Hematopoietic multipotent progenitor cell treated with erythropoietin and hydrocortisone succinate and interleukin-3 and kit ligand, for 6 days (in vitro differentiated cells): Measurements from ENCODE around the gene CNNM4.

ENCODE experiments used
- DNase-seq: peaks from one replicate; pipeline ENCODE4 v3.0.0-alpha.2; 2015

The CNNM4 gene

DNA sequence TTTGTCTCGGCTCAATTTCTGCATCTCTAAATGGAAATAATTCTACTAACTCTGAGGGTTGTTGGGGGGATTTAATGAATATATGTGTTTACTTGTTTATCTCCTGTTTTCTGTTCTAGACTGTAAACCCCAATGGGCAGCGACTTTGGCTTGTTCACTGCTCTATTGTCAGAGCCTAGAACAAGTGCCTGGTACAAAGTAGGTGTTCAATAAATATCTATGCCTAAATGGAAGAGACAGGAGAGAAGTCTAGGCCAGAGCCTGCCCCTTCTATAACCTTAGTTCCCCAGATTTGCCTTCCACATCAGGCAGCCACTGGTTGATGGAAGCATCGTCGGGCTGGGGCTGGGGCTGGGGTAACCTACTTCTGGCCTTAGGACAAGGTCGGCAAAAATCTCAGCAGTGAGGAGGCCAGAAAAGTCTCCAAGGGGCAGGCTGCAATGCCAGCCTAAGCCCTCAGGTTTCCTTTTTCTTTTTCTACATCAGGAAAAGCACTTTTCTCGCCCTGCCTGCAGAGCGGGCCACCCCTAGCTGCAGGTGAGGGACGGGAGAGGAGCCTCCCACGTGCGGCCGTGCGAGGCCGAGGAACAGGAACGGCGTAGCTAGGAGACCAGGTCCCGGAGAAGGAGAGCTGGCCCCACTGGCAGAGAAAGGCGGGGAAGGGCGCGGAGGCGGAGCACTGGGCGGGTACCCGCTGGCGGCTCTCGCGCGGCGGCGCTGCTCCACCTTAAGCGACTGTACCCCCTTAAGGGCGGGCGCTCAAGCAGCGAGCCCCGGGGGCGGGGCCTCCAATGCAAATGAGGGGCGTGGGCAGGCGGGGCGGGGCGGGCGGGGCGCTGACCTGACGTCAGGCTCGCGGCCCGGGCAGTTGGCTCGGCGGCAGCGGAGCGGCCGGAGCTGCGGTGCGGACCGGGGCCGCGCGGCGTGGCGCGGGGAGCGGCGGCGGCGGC is at the start of gene CNNM4:
Gene CNNM4, plus strand, starts transcription at position 867 of the 950 bp plus-strand sequence. CDS start 98 bp downstream, outside the sequence.
- DNase-seq, result peak; percentile 95

DNA sequence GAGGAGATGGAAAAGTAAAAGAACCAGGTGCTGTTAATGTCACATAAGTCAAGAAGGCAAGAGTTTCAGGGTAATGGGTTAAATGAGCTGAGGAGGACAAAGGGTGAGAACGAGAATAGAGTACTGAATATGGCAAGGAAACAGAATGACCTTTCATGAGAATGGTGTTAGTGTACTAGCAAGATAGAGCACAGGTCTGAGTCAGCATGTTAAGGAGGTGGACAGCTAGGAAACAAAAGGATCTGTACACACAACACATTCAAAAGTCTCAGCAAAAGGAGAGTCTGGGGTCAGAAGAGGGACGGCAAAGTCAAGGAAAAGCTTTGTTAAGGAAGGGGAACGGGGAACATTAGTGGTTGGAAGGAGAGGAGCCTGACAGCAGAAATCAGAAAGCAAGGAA is 49.7 kb upstream of the CNNM4 start:
- no peak for DNase-seq

DNA sequence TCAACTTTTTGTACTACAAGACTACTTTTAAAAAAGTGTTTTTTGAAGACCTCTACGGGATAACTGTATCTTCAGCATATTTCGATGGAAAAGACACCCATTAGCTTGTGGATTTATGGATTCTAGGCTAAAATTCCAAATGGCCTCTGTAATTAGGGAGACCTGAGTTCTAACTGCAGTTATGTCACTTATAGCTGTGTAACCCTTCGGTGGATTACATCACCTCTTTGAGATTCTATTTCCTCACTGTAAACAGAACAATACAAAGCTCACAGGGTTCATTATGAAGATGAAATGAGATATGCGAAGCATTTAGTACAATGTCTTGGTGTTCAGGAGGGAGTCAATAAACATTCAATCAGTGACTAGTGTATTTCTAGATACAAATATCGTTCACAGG is 45.0 kb upstream of the CNNM4 start:
- DNase-seq, result no peak

DNA sequence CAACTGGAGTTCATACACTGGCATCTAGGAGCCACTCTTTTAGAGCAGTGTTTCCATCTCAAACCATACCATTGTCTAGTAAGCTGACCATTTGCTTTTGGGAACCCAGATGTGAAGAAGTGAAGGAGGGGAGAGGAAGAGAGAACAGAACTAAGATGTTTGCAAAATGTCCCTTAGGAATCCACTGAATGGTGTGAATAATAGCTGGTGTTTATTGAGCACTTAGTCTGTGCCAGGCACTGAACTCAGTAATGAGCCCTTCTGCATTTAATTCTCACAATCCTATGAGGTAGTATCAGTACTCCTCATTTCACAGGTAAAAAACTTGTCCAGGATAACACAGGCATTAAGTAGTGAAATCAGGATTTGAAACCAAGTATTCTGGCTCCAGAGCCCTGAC is 44.3 kb upstream of the CNNM4 start:
- DNase-seq, result no peak

DNA sequence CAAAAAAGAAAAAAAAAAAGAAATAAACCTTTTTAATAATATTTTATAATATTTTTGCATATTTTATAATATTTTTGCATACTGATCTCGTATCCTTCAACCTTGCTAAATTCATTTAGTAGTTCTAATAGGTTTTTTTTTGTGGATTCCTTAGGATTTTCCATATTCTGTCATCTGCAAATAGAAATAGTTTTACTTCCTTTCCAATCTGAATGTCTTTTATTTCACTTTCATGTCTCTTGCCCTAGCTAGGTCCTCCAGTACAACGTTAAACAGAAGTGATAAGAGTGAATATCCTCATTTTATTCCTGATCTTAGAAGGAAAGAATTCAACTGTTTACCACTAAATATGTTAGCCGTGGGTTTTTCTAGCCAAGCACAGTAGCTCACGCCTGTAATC is 34.6 kb upstream of the CNNM4 start:
- DNase-seq, result no peak

DNA sequence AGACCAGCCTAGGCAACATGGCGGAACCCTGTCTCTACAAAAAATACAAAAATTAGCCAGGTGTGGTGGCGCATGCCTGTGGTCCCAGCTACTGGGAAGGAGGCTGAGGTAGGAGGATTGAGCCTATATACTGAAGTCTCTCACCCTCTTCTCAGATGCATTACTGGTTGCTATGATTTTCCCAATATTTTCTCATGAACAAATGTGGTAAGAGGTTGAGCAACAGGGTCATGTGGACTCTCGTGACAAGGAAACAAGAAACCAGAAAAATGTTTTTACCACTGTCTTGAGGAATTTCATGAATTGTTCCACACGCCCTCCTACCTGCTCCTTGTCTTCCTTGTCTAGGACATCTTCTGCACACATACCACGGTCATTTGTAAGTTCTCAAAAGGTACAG is 33.3 kb upstream of the CNNM4 start:
- DNase-seq, result no peak

DNA sequence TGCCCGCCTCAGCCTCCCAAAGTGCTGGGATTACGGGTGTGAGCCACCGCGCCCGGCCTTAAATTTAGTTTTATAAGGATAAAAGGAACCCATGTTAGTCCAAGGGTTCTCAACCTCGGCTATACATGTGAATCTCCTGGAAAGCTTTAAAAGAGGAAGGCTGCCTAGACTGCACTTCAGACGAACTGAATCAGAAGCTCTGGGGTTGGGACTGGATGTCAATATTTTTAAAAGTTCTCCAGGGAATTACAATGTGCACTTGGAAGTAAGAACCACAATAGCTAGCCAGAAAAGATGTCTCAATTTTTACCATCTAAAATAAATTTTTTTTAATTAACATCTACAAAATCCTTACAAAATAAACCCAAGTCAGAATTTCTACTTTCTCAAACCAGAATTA is 31.0 kb upstream of the CNNM4 start:
- no peak for DNase-seq

DNA sequence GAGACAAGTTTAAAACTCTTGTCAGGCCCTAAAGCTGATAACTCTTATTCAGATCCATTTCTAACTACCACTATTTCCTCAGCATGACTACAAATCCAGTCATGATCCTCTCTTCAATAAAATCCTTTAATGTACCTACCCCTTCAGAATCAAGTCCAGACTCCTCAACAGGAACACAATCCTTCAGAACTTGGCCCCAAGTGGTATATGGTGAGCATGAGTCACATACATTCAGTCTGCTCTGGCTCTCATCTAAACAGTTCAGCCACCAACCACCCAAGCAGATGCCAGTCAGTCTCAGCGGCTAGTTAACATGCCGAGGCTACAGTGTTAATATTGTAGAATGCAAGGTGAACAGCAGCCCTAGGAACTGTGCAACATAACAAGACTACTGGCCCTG is 30.5 kb upstream of the CNNM4 start:
- DNase-seq, result no peak

DNA sequence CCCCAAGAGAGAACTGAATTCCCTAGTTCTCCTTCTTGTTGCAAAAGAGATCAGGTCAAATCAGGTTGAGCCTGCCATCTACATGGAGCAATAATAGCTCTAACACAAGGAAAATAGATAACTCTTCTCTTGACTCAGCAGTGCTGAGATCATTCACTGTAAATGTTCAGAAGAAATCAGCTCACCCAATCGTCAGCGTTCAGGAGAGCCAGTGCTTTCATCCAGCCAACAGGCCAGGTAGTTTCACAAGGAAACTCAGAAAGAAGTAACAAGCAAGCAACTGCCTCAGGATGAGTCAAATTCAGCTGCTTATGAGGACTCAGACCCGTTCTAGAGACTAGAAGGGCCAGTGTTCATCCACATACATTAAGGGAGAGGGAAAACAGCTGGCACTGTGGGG is 26.8 kb upstream of the CNNM4 start:
- no peak for DNase-seq

DNA sequence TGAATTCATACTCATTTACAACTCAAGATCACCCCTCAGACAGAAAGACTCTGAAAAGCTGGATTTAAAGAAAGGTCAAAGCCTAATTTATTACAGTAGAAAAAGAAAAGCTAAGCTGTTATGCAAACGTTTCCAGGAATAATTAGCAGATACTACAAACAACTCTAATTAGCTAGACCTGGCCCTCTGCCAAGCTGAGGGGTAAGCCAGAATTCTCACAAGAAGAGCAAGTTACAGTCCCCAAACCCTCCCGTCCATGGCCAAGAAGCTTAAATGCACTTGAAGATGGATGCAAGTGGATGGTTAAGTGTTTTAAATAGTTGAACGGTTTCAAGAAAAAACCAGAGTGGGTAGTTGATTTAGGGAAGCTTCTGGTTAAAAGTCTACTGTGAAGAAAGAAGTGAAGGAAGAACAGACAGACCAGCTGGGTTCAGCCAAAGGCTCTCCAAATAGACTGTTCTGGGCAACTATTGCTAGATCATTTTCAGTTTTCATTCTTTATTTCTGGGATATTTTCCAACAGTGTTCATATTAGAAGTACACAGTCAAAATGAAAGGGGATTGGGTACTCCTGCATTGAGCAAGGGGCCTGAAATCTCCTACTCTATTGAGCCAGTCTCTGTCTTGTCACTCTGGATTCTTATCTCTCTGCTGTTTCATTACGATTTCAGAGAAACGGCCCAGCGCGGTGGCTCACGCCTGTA is 25.7 kb upstream of the CNNM4 start:
- peak; percentile 32 for DNase-seq

DNA sequence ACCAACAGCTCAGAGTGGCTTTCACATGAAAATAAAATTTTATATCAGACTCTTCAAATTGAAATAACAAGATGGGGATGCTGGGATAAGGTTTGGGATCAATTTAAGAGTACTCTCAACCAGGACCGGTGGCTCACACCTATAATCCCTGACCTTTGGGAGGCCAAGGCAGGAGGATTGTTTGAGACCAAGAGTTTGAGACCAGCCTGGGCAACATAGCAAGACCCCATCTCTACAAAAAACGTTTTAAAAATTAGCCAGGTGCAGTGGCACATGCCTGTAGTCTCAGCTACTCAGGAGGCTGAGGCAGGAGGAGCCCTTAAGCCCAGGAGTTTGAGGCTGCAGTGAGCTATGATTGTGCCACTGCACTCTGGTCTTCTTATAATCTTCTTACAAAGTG is 23.5 kb upstream of the CNNM4 start:
- DNase-seq, result no peak

DNA sequence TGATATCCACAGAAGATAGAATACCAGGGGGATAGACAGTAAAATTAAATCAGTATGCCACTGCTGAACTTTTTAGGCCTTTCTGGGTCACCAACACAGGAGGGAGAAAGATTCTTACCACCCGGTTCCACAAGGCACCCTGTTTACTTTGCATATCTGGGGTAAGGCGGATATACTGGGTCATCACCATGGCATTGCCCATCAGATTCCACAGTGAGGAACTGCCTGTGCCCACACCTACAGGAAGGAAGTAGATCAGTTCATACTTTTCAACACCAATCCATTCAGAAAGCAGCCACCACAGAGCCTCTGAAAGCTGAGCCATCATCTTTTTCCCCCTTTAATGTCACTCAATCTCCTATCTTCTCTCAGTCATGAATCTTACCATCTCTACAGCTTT is 22.9 kb upstream of the CNNM4 start:
- DNase-seq, result no peak

DNA sequence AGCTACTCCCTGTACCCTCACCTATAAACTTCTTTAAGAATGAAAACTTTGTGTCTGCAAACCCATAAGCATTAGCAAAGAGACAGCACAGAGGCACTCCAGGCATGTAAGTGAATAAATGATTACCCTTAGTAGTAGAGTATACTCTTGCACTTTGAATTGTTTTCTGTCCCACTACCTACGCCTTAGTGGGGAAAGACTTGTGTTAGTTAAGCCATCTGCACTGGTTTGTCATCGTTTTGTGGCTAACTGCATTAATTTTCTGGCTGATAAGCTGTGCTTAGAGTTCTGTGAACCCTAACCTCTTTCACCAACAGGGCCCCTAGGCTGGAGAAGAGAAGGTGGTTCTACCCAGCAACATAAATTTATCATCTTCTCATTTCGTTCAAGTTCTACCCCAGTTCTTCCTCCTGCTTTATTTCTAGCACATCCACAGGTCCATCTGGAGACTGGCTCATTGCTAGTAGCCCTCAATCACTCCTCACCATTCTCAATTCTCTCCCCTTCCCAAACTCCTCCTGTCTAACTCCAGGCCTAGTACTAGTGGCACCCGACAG is 21.5 kb upstream of the CNNM4 start:
- peak; percentile 59 for DNase-seq

DNA sequence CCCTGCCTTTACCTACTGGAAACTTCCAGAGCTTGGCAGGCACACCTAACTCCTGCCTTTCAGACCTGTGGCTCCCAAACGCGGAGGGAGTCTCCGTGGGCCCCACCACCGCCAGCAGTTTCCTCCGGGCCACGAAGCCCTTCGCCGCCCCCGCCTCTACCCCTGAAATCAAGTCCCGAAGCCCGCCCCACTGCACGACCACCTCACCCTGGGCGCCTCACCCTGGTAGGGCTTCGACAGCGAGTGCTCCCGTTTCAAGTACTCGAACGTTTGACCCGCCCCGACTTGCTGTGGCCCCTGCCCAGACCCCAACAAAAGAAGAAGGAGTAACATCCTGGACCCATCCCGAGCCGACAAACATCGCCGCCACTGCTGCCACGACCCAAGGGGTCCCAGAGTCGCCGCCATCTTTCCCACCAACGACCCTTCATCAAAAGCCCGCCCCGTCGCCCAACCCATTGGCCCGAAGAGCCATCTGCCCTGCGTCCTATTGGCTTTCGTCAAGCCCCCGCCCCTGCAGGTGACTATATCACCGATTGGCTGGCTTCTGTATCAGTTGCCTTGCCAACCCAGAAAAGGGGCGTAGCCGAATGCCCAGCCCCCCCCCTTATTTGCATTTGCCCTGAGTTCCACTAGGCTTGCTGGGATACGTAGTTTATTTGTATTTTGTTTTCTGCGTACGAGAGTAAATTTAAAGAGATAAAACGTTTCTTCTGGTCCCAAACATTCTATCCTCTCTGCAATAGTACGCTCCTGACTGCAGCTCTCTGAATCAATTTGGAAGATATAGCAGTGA is 20.9 kb upstream of the CNNM4 start, which contains the start of gene LMAN2L:
Gene LMAN2L, minus strand, starts transcription at position 432 of the 796 bp plus-strand sequence. Its CDS starts 24 bp downstream, at position 408.
- DNase-seq, result peak; percentile 99

DNA sequence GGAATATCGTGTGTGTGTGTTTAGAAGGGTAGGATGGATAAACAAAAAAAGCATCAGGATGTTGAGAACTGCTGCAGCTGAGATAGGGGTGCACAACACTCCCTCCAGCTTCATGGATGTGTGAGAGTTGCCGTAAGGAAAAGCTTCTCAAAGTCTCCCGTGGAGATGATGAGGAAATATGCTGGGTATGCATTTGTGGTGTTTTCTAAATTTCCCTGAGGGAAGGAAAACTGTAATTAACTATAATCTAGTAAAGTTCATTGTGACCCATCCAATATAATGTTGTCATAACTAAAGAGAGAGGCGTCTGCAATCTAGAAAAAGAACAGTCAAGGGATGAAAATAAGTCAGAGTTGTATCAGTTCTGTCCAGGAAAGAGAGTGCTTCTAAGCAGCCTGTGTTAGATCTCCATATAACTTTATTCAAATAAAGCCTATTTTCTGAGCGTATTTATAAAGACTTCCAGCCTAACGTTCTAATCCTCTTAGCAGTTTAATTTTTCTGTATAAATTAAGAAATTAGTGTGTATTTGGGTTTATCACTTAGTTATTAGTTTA is 13.6 kb upstream of the CNNM4 start:
- no peak for DNase-seq

DNA sequence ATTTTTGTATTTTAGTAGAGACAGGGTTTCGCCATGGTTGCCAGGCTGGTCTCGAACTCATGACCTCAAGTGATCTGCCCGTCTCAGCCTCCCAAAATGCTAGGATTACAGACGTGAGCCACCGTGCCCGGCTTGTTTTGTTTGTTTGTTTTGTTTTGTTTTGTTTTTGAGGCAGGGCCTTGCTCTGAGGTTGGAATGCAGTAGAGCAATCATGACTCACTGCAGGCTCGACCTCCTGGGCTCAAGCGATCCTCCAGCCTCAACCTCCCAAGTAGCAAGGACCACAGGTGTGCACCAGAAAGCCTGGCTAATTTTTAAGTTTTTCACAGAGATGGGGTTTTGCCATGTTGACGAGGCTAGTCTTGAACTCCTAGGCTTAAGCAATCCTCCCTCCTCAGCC is 8.9 kb upstream of the CNNM4 start:
- DNase-seq, result no peak

DNA sequence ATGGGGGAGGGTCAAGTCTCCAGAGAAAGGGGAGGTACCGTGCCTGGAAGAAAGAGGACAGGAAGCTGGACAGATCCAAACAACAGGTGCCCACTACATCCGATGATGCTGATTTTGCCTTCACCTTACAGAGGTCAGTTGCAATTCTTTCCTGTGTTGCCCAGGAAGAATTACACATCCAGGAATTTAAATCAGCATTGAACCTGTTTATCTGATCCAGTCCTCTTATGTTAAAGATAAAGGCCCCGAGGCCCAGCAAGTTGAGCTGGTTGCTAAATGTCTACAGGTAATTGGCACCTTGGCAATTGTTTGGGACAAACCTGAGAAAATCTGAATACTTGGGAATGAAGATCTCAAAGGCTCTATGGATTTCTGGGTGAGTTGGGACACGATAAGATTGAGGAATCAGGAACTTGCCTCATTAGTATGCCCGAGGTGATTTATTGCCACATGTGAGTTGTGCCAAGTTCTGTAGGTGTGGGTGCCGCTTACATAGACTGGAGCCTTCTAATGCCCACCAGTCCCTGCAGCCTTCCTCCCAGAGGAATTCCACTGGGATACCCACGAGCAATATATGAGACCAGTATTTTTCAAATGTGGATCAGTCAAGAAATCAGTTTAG is 6.9 kb upstream of the CNNM4 start:
- DNase-seq, result no peak

DNA sequence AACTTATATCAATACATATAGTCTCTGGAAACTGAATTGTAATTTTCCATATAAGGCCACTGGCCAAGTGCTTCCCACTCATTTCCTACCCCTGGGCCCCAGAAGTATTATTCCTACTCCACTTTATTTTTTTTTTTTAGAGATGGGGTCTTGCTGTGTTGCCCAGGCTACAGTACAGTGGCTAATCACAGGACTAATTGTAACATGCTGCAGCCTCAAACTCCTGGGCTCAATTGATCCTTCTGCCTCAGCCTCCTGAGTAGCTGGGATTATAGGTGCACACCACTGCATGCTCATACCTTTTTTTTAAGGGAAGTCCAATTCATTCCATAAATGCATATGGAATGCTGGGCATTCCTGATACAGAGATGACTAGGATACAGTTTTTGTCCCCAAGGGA is 6.4 kb upstream of the CNNM4 start:
- no peak for DNase-seq

DNA sequence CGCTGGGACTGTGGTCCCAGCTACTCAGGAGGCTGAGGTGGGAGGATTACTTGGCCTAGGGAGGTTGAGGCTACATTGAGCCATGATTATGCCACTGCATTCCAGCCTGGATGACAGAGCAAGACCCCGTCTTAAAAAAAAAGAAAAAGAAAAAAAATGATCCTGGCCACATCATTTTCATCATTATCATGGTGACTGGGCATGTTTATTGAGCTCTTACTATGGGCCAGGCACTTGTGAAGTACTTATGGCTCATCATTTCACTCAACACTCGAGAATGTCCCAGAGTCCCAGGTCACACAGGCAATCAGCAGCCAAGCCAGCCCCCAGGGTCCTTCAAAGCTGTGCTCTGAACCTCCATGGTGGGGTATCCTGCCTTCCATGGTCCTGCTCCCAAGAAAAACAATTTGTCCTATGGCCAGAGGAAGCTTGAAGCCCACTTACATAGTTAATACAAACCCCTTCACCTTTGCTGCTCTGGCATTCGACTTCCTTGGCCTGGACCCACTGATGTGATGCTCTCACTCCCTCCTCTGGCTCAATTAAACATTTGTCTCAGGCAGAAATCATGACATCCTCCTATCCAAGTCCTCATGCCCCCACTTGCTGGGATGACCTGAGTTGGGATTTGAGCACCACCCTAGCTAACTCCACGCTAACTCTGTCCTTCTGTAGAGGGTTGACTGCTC is 3.8 kb upstream of the CNNM4 start:
- no peak for DNase-seq

DNA sequence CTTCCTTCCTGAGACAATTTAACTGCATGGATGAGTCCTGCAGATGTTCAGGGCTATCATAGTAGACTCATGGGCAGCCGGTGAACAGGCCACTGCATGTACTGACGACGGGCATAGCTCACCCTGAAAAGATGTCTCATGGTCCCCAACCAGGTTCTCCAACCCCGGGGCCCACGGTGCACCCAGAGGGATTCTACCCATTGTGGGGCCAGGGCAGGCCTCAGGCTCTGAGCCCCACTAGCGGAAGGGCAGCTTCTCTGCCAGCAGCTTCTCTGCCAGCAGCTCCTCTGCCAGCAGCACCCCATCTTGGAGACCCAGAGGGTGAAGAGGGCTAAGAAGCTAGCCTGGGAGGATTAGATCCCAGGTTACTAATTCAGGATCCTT is 3.2 kb upstream of the CNNM4 start:
- no peak for DNase-seq

DNA sequence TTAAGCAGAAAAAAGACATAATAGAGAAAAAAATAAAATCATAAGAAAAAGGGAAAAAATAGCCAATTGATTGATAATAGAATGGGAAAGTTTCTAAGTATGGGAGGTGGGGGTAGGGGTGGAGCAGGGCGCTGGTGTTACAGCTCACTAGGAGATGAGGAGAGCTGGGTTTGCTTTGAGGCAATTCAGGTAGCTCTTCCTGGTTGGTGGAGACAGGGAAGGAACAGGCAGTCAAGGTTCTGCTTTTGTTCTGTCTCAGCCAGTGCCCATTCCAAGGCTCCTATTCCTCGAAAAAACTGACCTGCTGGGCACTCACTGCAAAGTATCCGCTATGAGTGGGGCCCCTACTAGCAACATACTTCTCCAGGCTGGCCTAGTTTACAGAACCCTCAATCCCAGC is 1.7 kb upstream of the CNNM4 start:
- DNase-seq, result no peak

DNA sequence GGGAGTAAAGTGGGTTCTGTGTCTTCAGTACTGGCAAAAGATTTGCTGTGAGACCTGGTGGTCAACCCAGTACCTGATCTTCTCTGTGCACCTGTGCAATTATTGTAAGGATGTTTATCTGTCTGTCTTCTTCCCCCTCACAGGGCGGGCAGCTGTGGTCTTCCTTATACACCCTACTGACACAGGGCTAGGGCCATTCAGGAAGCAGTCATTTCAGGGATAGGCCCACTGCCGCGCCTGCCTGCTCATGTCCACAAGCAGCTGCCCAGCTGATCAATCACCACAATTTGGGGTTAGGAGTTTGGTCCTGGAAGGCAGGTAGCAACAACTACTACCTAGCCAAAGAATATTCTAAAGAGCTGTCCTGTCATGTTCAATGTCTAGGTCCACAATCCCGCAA is 1.2 kb upstream of the CNNM4 start:
- peak; percentile 11 for DNase-seq
